Neural cell (in vitro differentiated cells): ENCODE measurements around the gene F12.

Experiments
- EZH2 ChIP-seq: fragments of 200-600, 300-800 bp; shearing (Covaris generic), sonication (generic); IDR thresholded peaks from 2 replicates; pipeline ENCODE4 v1.6.1; 2014; ENCODE audit warnings: antibody characterized with exemption, low read length, borderline replicate concordance, mild to moderate bottlenecking; ENCODE audit not compliant: insufficient read depth, poor library complexity, severe bottlenecking
- POLR2AphosphoS5 ChIP-seq: IDR thresholded peaks from 2 replicates; pipeline ENCODE4 v1.6.1; 2012
- REST ChIP-seq: IDR thresholded peaks from 2 replicates; pipeline ENCODE4 v1.6.1; 2012; ENCODE audit warnings: borderline replicate concordance
- TF ChIP-seq, protein P1 (sequence below): fragments of 450-650 bp; IDR thresholded peaks from 2 replicates; pipeline ENCODE4 v1.5.1; 2014; ENCODE audit warnings: antibody characterized with exemption, mild to moderate bottlenecking, moderate library complexity; ENCODE audit not compliant: poor library complexity, severe bottlenecking

- TF ChIP-seq, protein P1, sequence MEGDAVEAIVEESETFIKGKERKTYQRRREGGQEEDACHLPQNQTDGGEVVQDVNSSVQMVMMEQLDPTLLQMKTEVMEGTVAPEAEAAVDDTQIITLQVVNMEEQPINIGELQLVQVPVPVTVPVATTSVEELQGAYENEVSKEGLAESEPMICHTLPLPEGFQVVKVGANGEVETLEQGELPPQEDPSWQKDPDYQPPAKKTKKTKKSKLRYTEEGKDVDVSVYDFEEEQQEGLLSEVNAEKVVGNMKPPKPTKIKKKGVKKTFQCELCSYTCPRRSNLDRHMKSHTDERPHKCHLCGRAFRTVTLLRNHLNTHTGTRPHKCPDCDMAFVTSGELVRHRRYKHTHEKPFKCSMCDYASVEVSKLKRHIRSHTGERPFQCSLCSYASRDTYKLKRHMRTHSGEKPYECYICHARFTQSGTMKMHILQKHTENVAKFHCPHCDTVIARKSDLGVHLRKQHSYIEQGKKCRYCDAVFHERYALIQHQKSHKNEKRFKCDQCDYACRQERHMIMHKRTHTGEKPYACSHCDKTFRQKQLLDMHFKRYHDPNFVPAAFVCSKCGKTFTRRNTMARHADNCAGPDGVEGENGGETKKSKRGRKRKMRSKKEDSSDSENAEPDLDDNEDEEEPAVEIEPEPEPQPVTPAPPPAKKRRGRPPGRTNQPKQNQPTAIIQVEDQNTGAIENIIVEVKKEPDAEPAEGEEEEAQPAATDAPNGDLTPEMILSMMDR, result no peak
- TF ChIP-seq POLR2AphosphoS5, result no peak
- TF ChIP-seq REST, result no peak
- TF ChIP-seq EZH2, result no peak
These were observed 12.6 kb downstream of the F12 start for GRCh38 chr5:177396807-177397206.
